Stromal cell of bone marrow (primary cell): Measurements from ENCODE around the gene MYOM1.
"Not testable (repeated sequence)": the region's sequence is repeated elsewhere in the genome, so short reads cannot be mapped to it uniquely, and the experiment has no call there.

Experiments used
- DNase-seq: peaks from one replicate; pipeline ENCODE4 v3.0.0-alpha.2; 2012; ENCODE audit warnings: low read depth

The MYOM1 gene

DNA sequence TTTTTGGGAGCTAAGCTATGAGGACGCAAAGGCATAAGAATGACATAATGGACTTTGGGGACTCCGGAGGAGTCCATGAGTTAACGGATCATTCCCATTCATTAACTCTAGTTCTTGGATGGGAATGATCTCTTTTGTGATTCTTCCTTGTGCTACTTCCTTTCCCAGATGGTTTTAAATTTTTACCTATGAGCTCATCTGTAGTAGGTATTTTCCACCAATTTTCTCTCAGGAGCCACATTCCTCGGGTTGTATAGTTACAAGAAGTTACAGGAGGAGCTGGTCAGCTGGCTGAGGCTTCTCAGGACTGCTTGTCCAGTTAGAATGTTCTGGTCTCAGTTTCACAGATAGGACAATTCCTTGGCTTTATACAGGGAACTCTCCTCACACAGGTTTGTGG, 164.0 kb downstream of the MYOM1 start:
- no peak for DNase-seq

DNA sequence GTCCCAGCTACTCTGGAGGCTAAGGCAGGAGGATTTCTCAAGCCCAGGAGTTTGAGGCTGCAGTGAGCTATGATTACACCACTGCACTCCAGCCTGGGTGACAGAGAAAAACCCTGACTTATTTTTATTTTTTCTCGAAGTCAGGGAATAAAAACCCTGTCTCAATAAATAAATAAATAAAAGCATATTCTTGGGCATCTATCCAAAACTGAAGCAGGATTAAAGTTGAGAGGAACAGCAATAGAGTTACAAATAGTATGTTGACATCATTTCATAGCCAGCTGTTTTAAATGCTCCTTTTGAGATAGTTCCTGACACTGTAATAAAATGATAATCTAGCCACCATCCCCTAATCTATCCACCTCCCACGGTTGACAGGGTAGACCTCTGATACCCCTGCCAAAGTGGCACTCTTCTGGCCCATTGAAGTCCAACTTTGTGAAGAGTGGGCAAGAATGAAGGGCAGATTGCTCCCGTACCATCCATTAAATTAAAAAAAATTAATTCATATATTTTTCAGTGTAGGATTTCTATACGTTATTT, 164.5 kb downstream of the MYOM1 start:
- no peak for DNase-seq

DNA sequence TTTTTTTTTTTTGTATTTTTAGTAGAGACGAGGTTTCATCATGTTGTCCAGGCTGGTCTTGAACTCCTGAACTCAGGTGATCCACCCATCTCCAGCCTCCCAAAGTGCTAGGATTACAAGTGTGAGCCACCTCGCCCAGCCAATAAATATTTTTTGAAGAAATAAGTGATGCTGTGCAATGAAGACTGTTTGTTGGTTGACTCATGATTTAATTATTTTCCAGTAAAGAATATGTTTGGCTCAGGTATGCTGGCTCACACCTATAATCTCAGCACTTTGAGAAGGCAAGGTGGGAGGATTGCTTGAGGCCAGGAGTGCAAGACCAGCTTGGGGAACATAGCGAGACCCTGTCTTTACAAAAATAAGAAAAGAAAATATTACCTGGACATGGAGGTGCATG, 165.0 kb downstream of the MYOM1 start:
- no peak for DNase-seq

GRCh38 chr18:3054214-3054613, 165.6 kb downstream of the MYOM1 start:
- no peak for DNase-seq

DNA sequence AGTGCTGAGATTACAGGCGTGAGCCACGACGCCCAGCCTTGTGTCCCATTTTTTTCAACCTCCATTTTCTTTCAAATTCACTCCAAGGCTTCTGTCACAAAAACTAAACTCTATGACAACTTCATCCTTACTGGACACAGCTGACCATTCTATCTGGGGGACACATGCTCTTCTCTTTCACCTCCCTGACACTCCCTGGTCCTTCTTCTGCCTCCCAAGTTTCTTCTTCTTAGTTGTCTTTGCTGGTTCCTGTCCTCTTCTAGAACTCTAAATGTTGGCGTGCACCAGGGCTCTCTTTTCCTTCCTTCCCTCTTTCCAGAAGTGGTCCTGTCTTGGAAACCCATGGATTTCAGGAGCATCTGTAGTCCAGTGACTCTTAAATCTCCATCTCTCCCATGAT, 166.7 kb downstream of the MYOM1 start:
- DNase-seq: no peak

DNA sequence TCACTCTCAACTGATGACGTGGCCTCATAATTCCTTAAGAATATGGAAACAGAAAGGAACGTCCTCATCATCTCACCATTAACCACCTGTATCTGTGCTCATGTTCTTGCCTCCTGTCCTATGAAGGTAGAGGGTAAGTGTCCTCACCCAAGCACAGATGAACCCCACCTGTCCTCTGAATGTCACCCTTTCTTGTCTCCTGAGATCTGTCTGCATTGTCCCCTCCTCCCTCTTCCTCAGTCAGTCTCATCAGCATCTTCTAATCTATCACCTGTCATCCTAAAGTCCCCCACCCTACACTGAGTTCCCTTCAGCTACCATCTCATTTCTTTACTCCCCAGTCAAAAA, 167.4 kb downstream of the MYOM1 start:
- no peak for DNase-seq

DNA sequence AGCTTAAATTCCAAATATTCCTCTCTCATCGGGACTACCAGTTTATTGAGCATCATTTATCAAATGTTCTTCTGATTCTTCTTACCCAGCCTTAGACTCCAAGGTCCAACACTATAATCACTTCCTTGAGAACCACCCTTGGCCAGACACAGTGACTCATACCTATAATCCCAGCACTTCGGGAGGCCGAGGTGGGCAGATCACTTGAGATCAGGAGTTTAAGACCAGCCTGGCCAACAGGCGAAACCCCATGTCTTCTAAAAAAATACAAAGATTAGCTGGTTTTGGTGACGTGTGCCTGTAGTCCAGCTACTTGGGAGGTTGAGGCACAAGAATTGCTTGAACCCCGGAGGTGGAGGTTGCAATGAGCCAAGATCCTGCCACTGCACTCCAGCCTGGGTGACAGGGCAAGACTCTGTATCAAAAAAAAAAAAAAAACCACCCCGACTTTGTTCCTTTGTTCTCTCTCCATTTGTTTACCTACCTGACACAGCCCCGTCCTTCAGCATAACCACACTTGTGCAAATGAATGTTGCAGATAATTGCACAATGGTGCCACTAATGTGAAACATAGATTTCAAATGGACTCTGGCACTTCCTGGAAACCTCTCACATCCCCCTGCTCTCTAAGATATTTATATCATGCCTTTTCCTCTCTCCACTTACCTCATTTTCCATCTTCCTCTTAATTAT, 167.9 kb downstream of the MYOM1 start:
- no peak for DNase-seq

- DNase-seq: not testable (repeated sequence)
Observed at GRCh38 chr18:3049897-3050454, 169.8 kb downstream of the MYOM1 start.

GRCh38 chr18:3048820-3049349, 170.9 kb downstream of the MYOM1 start:
- DNase-seq: no peak

DNA sequence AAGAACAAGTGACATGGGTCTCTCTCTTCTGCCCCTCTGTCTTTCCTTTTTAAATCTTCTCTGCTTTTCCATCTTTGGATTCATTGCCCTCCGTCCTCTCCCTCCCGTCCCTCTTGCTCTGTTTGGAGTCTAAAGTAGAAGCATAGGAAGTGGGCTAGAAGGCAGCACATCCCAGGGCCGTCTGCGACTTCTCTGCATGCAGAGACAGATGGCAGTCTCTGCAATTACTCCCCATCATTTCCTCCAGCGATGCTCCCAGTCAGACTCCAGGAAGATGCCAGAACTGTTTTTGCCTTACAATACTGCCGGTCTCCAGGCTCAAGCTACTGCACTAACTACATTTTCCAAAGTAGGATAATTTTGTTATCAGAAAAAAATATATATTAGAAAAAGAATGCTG, 171.6 kb downstream of the MYOM1 start:
- no peak for DNase-seq

GRCh38 chr18:3046216-3046808, 173.5 kb downstream of the MYOM1 start:
- no peak for DNase-seq

DNA sequence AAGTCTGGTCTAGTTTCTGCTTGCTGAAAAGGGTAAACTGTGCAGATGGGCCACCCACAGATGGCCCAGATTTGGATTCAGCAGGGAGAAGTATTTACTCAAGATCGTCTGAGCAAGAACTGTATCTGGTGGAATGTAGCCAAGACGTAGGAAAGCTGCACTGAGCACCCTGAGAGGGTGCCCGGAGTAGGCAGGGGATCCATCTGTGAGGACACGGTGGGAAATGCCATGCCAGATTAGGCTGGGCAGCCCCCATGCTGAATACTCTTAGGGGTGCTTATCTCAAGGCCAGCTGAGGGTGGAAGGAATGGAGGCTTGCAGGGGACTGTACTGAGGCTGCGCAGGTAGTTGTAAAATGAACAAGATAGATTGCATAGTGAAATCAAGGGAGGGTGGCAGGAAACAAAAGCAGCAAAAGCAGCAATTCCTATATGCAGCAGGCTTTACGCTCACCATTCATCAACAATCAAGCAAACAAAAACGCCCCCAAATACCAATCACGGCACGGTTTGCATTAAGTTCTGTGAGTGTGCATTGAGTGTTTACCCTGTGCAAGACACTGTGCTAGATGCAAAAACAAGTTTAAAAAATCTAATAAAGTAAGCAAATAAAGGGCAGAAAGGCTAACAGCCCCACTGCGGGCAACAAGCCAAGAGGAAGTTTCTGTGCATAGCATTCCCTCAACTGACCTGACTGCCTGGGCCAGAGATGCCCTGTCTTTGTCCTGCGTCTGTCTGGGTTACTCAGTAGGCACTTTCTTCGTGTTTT, 174.7 kb downstream of the MYOM1 start:
- no peak for DNase-seq

DNA sequence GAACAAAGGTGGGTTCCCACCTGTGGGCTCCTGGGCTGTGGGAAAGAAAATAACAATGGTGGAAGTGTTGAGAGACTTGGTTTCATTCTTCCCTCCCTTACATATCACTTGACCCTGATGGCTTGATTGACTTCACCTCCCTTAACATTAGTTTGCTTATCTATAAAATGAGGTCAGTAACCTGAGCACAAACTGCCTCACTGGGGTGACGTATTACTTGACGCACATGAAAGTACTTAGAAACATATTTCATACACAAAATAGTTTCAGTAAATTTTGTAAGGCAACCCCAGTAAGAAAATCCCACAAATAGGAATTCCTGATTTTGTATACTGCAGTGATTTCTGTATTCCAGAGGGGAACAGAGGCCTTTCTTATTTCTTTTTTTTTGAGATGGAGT, 177.4 kb downstream of the MYOM1 start:
- DNase-seq: no peak

- DNase-seq: no peak
Observed at GRCh38 chr18:3041843-3042242, 177.9 kb downstream of the MYOM1 start.

- no peak for DNase-seq
Observed at GRCh38 chr18:3040881-3041280, 178.9 kb downstream of the MYOM1 start.

- no peak for DNase-seq
Observed at GRCh38 chr18:3040173-3040572, 179.6 kb downstream of the MYOM1 start.

GRCh38 chr18:3037423-3037915, 182.3 kb downstream of the MYOM1 start:
- peak; percentile 13 for DNase-seq

- no peak for DNase-seq
Observed at GRCh38 chr18:3036108-3036507, 183.7 kb downstream of the MYOM1 start.

- no peak for DNase-seq
Observed at GRCh38 chr18:3035635-3036034, 184.1 kb downstream of the MYOM1 start.

GRCh38 chr18:3032721-3033120, 187.0 kb downstream of the MYOM1 start:
- no peak for DNase-seq

DNA sequence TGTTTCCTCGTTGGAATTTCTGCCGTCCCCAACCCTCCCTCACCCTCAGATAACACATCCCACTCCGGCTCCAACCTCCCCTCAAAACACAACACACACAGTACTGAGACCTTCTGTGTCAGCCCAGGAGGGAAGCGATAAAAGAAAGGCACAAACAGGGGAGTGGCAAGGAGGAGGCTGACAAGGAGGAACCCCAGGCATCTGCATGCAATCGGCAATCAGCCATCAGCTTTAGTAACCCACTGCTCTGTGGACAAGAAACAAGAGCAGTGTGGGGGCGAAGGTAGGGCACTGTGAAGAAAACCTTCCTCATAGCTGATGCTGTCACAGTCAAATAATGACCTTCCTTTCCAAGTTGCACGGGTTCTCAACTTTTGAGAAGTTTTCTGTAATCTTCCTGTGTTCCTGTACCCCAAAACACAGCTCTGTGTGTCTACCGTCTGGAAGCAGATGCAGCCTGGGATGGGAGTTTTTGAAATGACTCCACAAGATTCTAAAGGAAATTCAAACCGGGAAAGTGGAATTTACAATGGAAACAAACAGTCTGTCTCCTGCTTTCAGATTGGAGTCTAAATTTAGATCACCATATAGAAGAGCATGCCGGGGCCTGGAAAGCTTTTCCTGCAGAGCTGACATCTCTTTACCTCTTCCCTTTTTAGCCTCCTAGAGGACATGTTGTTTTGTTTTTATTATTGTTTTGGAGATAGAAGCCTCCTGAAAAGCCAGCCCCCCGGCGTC, 190.4 kb downstream of the MYOM1 start:
- DNase-seq: no peak

DNA sequence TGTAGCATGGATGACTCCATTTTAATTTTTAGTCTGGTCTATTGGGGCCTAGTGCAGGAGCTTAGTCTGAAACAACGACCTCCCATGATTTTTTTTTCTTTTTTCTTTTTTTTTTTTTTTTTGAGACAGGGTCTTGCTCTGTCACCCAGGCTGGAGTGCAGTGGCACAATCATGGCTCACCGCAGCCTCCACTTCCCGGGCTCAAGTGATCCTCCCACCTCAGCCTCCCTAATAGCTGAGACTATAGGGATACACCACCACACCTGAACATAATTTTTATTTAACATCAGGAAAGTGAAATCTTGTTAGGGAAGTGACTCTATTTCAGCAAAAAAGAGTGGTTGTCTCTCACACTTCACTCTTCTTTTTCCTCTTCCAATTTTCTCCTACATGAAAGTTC, 191.7 kb downstream of the MYOM1 start:
- DNase-seq: not testable (repeated sequence)
